HepG2 (cell line): ENCODE measurements around the gene DGKD. TPM values are rescaled to one million over a fixed set of nuclear protein-coding genes. Genes with fewer than 3 reads are reported as not detected.

ENCODE experiments used
- POLR2AphosphoS5 ChIP-seq: IDR thresholded peaks from 2 replicates; pipeline ENCODE4 v1.6.1; 2012; ENCODE audit warnings: low read depth, low read length
- SMAD1 ChIP-seq: sonication (generic); formaldehyde crosslinking; IDR thresholded peaks from 2 replicates; pipeline ENCODE4 v1.4.0; 2020; ENCODE audit warnings: missing genetic modification reagents, low read depth, mild to moderate bottlenecking, borderline replicate concordance
- TOE1 ChIP-seq: sonication (generic); formaldehyde crosslinking; IDR thresholded peaks from 2 replicates; pipeline ENCODE4 v1.4.0; 2020; ENCODE audit warnings: mild to moderate bottlenecking, missing genetic modification reagents
- ZBTB3 ChIP-seq: sonication (generic); formaldehyde crosslinking; IDR thresholded peaks from 2 replicates; pipeline ENCODE4 v1.4.0; 2020; ENCODE audit warnings: low read depth, mild to moderate bottlenecking, moderate library complexity, missing genetic modification reagents, borderline replicate concordance
- ZNF20 ChIP-seq: sonication (generic); formaldehyde crosslinking; IDR thresholded peaks from 2 replicates; pipeline ENCODE4 v1.4.0; 2020; ENCODE audit warnings: mild to moderate bottlenecking, moderate library complexity, missing genetic modification reagents
- ZNF253 ChIP-seq: sonication (generic); formaldehyde crosslinking; IDR thresholded peaks from 2 replicates; pipeline ENCODE4 v1.8.0; 2022; ENCODE audit warnings: mild to moderate bottlenecking, missing genetic modification reagents, borderline replicate concordance
- ZNF33B ChIP-seq: sonication (generic); formaldehyde crosslinking; IDR thresholded peaks from 2 replicates; pipeline ENCODE4 v1.5.1; 2020; ENCODE audit warnings: mild to moderate bottlenecking, missing genetic modification reagents
- ZNF720 ChIP-seq: sonication (generic); formaldehyde crosslinking; IDR thresholded peaks from 2 replicates; pipeline ENCODE4 v1.4.0; 2020; ENCODE audit warnings: missing genetic modification reagents
- polyA plus RNA-seq, 8 experiments: library from polyadenylated mRNA; depleted of rRNA in 3 of 8; stranded (reverse) in 7 of 8; unstranded in 1 of 8; fragments of >200 nt; fragmentation: Illumina TruSeq in 4 of 8; extraction: Trizol in 4 of 8; gene quantifications; 2 replicates each; pipeline versions ENCODE4 v1.2.1 to v1.2.3, GENCODE V29; 2011 to 2016; ENCODE audit warnings: low read depth in 4 of 8, missing spikeins in 1 of 8, mixed read lengths in 1 of 8; ENCODE audit not compliant: insufficient read depth in 1 of 8
- total RNA-seq, 5 experiments: library from RNA; depleted of rRNA; stranded (reverse); fragments of >200 nt; fragmentation: Illumina TruSeq; extraction: Trizol; gene quantifications; 2 replicates each; pipeline ENCODE4 v1.2.3, GENCODE V29; 2016; ENCODE audit warnings: low read depth in 1 of 5
- TF ChIP-seq, protein P1 (sequence below): sonication (generic); formaldehyde crosslinking; IDR thresholded peaks from 2 replicates; pipeline ENCODE4 v1.5.0; 2020; ENCODE audit warnings: missing genetic modification reagents
- TF ChIP-seq, protein P2 (sequence below), 2 experiments: fragments of 450-650 bp in 1 of 2; sonication (generic) in 1 of 2; formaldehyde crosslinking; IDR thresholded peaks; 2 replicates each; pipeline versions ENCODE4 v1.5.0 to v1.8.0; 2020 to 2022; ENCODE audit warnings: mild to moderate bottlenecking in 1 of 2, missing genetic modification reagents in 1 of 2
- TF ChIP-seq, protein P3 (sequence below): sonication (generic); formaldehyde crosslinking; IDR thresholded peaks from 2 replicates; pipeline ENCODE4 v1.4.0; 2020; ENCODE audit warnings: missing genetic modification reagents, mild to moderate bottlenecking, borderline replicate concordance

The DGKD gene
- total and polyA plus RNA-seq, 2 of the 13 experiments (the other 11 are each of a cell fraction or from before 2014, with no cell fraction given), result 24.5 to 33.2 TPM

DNA sequence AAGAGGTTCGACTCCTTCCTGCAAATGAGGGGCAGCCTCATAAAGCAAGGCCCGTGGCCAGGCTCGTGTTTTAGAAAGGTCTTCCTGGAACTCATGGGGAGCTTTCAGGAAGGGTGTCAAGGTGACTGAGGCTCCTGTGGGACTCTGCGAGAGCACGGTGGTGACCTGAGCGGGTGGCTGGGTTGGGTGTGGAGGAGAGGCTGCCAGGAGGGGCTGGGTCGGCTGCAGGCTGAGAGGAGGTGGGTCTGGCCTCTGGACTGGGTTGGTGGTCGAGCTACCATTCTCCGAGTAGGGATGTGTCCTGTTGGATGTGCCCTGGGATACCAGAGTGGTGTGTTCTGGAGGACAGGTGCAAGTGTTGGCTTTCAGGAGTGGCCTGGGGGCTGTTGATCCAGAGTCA lies 86.4 kb downstream of the DGKD start (continued):
- TF ChIP-seq, protein P1, sequence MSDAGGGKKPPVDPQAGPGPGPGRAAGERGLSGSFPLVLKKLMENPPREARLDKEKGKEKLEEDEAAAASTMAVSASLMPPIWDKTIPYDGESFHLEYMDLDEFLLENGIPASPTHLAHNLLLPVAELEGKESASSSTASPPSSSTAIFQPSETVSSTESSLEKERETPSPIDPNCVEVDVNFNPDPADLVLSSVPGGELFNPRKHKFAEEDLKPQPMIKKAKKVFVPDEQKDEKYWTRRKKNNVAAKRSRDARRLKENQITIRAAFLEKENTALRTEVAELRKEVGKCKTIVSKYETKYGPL (CRISPR knock-in tag), result no peak
- TF ChIP-seq ZBTB3 (no peak), ZNF253 (CRISPR knock-in tag) (no peak), ZNF20 (CRISPR knock-in tag) (no peak), ZNF33B (CRISPR knock-in tag) (no peak), SMAD1 (CRISPR knock-in tag) (no peak), TOE1 (CRISPR knock-in tag) (no peak), ZNF720 (no peak), POLR2AphosphoS5 (no peak)
- TF ChIP-seq, protein P2, sequence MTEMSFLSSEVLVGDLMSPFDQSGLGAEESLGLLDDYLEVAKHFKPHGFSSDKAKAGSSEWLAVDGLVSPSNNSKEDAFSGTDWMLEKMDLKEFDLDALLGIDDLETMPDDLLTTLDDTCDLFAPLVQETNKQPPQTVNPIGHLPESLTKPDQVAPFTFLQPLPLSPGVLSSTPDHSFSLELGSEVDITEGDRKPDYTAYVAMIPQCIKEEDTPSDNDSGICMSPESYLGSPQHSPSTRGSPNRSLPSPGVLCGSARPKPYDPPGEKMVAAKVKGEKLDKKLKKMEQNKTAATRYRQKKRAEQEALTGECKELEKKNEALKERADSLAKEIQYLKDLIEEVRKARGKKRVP (CRISPR knock-in tag; IDR thresholded peaks at IDR 0.05), result no peak
- TF ChIP-seq, protein P3, sequence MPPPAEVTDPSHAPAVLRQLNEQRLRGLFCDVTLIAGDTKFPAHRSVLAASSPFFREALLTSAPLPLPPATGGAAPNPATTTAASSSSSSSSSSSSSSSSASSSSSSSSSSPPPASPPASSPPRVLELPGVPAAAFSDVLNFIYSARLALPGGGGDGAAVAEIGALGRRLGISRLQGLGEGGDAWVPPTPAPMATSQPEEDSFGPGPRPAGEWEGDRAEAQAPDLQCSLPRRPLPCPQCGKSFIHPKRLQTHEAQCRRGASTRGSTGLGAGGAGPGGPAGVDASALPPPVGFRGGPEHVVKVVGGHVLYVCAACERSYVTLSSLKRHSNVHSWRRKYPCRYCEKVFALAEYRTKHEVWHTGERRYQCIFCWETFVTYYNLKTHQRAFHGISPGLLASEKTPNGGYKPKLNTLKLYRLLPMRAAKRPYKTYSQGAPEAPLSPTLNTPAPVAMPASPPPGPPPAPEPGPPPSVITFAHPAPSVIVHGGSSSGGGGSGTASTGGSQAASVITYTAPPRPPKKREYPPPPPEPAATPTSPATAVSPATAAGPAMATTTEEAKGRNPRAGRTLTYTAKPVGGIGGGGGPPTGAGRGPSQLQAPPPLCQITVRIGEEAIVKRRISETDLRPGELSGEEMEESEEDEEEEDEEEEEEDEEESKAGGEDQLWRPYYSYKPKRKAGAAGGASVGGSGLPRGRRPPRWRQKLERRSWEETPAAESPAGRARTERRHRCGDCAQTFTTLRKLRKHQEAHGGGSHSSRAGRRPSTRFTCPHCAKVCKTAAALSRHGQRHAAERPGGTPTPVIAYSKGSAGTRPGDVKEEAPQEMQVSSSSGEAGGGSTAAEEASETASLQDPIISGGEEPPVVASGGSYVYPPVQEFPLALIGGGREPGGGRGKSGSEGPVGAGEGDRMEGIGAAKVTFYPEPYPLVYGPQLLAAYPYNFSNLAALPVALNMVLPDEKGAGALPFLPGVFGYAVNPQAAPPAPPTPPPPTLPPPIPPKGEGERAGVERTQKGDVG (CRISPR knock-in tag), result no peak
